Suppressor macrophage (primary cell): ENCODE measurements around the gene ANKDD1B.
A peak's percentile ranks its signal among the peaks of the same experiment; 100 is the strongest.

Experiments
- DNase-seq, 4 experiments: peaks; one replicate each; pipeline ENCODE4 v3.0.0-alpha.2; 2020 to 2022

The ANKDD1B gene

GRCh38 chr5:75707911-75708509 is 96.8 kb downstream of the ANKDD1B start:
- no peak for DNase-seq

DNA sequence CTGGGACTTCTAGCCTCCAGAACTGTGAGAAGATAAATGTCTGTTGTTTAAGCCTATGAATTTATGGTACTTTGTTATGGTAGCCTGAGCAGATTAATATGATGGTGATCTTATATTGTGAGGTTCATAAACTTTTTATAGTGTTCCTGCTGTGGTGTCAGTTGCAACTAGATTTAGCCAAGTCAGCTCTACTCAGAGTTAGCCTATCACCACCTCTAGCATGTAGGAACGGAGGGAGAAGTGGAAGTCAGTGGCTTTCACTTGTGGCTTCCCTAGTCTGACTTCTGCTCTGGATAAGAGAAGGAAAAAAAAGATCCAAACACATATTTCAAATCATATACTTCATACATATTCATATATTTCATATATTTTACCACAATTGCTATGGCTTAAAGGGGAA is 99.4 kb downstream of the ANKDD1B start:
- DNase-seq = peak; percentile 52 to 81 (median 71)

DNA sequence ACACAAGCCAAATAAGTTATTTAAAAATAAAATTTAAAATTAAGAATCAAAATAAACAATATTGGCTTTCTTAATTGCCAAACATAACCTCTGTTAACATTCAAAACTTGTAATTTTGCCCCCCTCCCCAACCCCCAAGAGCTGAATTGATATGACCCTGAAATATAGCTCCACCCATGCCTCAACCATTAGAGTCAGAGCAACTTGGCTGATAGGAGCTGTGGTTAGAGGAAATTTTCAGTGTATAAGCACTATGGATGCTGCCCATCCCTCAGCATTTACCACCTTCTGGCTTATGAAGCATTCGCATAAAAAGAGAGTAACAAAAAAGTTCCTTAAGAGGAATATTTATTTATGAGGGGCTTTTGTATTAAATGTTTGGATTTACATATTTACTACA is 99.9 kb downstream of the ANKDD1B start:
- no peak for DNase-seq

GRCh38 chr5:75712091-75712490 is 100.8 kb downstream of the ANKDD1B start:
- DNase-seq = no peak

DNA sequence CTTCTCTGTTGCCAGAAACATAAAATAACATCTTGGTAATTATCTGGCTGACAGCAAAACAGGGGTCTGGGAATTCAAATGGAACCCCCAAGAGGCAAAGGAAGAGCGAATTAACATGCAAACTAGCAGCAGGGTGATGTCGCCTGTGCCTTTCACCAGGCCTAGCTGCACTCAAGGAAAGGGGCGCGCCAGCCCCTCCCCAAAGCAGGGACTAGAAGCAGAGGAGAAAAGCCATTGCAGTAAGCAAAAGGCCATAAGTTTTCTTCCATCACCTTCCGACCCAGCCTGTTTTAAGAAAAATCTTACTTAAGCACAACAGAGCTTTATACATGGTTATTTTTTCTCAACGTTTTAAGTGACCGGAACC is 105.4 kb downstream of the ANKDD1B start:
- no peak for DNase-seq

DNA sequence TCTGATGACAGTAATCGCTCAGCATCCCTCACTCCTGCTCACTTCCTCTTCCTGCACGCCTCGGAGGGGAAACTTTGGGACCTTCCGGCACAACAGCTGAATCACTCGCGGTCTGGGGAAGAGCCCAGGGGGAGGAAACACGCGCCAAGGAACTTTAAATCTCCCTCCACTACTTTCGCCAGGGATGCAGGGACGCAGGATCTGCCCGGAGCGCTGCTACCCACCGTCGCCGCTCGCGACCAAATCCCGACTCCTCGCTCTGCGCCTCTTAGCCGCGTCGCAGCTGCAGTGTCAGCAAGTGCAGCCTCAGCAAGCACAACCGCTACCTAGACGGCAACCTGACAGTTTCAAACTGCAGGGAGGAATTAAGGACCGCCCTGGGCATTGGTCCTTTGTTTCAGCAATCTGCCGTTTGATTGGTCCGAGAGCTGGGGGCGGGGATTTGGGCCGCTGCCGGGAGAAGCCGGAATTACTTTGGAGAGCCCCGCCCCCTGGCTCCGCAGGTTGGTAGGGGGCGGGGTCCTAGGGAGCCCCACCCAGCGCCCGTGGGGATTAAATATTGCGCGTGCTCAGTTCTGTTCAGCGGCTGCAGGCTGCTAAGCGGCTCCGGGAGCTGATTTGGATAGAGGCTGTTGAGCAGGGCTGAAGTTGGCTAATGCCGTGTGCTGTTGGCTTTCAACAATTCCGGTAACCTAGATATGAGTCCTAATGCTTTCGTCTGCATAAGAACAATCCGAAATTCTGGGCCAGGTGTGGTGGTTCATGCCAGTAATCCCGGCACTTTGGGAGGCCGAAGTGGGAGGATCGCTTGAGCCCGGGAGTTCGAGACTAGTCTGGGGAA is 106.0 kb downstream of the ANKDD1B start, which contains the start of gene POC5:
TSS of gene POC5 (minus strand) at position 356 of the 841 bp plus-strand sequence. CDS start 4,500 bp downstream, outside the sequence.
- peak; percentile 98 to 99 (median 99) for DNase-seq

GRCh38 chr5:75720882-75721281 is 109.6 kb downstream of the ANKDD1B start:
- peak in 3 of 4 experiments; percentile 8 to 32 (median 18) for DNase-seq
